Mesendoderm (in vitro differentiated cells): ENCODE measurements around the gene AQP1.

Experiments used
- DNase-seq: peaks from one replicate; pipeline ENCODE4 v3.0.0; 2013
- H2AK5ac ChIP-seq: 2 replicates; pipeline ENCODE4 v1.6.1; 2013; ENCODE audit warnings: low read length, inconsistent platforms
- H2BK120ac ChIP-seq: 2 replicates; pipeline ENCODE4 v1.6.1; 2013; ENCODE audit warnings: low read depth, mild to moderate bottlenecking, low read length, moderate library complexity, mixed read lengths
- H2BK15ac ChIP-seq: replicated peaks from 2 replicates; pipeline ENCODE4 v1.6.1; 2013; ENCODE audit warnings: low read depth, mild to moderate bottlenecking, moderate library complexity
- H2BK5ac ChIP-seq: 2 replicates; pipeline ENCODE4 v1.6.1; 2013; ENCODE audit warnings: low read length, inconsistent platforms
- H3K18ac ChIP-seq: 2 replicates; pipeline ENCODE4 v1.6.1; 2013; ENCODE audit warnings: mild to moderate bottlenecking, low read length, mixed read lengths
- H3K23ac ChIP-seq: one replicate; pipeline ENCODE4 v1.6.1; 2013; ENCODE audit warnings: low read length
- H3K27ac ChIP-seq: 2 replicates; pipeline ENCODE4 v1.5.1; 2013; ENCODE audit warnings: low read depth, mild to moderate bottlenecking, inconsistent platforms, low read length, moderate library complexity
- H3K27me3 ChIP-seq: 2 replicates; pipeline ENCODE4 v1.6.1; 2013; ENCODE audit warnings: low read length, control low read depth, mild to moderate bottlenecking, inconsistent platforms; ENCODE audit not compliant: insufficient read depth, poor library complexity
- H3K36me3 ChIP-seq: 2 replicates; pipeline ENCODE4 v1.6.1; 2013; ENCODE audit warnings: low read length, inconsistent platforms; ENCODE audit not compliant: control insufficient read depth, insufficient read depth
- H3K4ac ChIP-seq: one replicate; pipeline ENCODE4 v1.6.1; 2013; ENCODE audit warnings: low read depth, mild to moderate bottlenecking, low read length, moderate library complexity
- H3K4me1 ChIP-seq: 2 replicates; pipeline ENCODE4 v1.6.1; 2013; ENCODE audit warnings: low read depth, low read length, inconsistent platforms; ENCODE audit not compliant: control insufficient read depth
- H3K4me2 ChIP-seq: 2 replicates; pipeline ENCODE4 v1.6.1; 2013; ENCODE audit warnings: low read length
- H3K4me3 ChIP-seq: 2 replicates; pipeline ENCODE4 v1.5.1; 2013; ENCODE audit warnings: mild to moderate bottlenecking, low read length
- H3K56ac ChIP-seq: one replicate; pipeline ENCODE4 v1.6.1; 2013; ENCODE audit warnings: low read length
- H3K79me1 ChIP-seq: 2 replicates; pipeline ENCODE4 v1.6.1; 2013; ENCODE audit warnings: low read length, inconsistent platforms
- H3K79me2 ChIP-seq: 2 replicates; pipeline ENCODE4 v1.6.1; 2013; ENCODE audit warnings: mild to moderate bottlenecking, low read length; ENCODE audit not compliant: control insufficient read depth, insufficient read depth
- H3K9ac ChIP-seq: 2 replicates; pipeline ENCODE4 v1.6.1; 2013; ENCODE audit warnings: low read length, inconsistent platforms
- H4K5ac ChIP-seq: one replicate; pipeline ENCODE4 v1.6.1; 2013; ENCODE audit warnings: low read length
- H4K8ac ChIP-seq: one replicate; pipeline ENCODE4 v1.6.1; 2013; ENCODE audit warnings: low read depth, mild to moderate bottlenecking, control low read depth, low read length, moderate library complexity
- WGBS: extraction: QIAGEN DNeasy Blood & Tissue Kit; methylation state at CpG from one replicate; pipeline ENCODE4 v1.1.7; 2013; ENCODE audit warnings: low lambda C conversion rate, missing lambda C conversion rate; ENCODE audit not compliant: insufficient coverage; ENCODE audit errors: extremely low coverage; 5-methylcytosine and 5-hydroxymethylcytosine counted together

AQP1 gene

DNA sequence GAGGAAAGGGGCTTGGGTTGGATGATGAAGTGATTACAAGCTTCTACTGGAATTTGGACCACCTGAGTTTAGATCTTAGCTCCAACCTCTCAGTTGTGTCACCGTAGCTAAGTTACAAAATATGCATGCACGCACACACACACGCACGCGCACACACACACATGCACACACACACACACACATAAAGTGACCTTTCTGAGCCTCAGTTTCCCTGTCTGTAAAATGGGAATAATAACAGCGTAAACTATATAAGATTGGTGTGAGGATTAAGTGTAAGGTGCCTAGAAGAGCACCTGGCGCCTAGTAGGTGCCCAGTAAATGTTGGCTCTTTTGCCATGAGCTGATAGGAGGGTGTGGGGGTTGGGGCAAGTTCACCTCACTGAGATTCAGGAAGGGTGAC, 12.6 kb upstream of the AQP1 start:
- Histone ChIP-seq H3K79me1 (no peaks in the 10 kb centered on the region), H3K56ac (no peak overlapping the region), H3K27ac (no peak overlapping the region), H3K4me1 (peaks cover 12% of the 10 kb centered on the region), H3K36me3 (no peaks in the 10 kb centered on the region), H4K8ac (no peak overlapping the region), H3K4me2 (no peak overlapping the region), H2BK5ac (no peak overlapping the region), H3K79me2 (no peaks in the 10 kb centered on the region), H3K4ac (no peak overlapping the region), H3K18ac (no peak overlapping the region), H2BK15ac (no peak overlapping the region), H2AK5ac (no peak overlapping the region), H3K9ac (no peak overlapping the region), H3K27me3 (no peaks in the 10 kb centered on the region), H2BK120ac (no peak overlapping the region), H4K5ac (no peak overlapping the region), H3K4me3 (no peak overlapping the region), H3K23ac (no peak overlapping the region)
- WGBS: no CpG with 5 or more reads among the region's 7 CpGs
- DNase-seq: no peak

DNA sequence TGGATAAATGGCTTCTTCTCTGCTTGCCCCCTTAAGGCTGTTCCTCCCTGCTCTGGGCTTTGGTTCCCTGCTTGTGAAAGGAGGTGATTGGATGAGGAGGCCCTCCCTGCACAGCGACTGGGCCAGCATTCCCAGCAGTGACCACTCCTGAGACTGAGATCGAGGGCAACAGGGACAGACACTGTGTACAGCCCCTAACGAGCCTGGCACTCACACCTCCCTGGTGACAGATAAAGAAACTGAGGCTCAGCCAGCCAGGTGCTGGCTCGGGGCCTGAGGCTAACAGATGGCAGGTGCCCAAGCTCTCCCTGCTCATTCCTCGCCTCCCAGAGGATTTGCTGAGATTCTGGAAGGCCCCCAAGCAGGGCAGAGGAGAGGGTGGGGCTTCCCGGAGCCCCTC, 12.0 kb upstream of the AQP1 start:
- Histone ChIP-seq H3K36me3 (no peaks in the 10 kb centered on the region), H3K18ac (no peak overlapping the region), H3K79me1 (no peaks in the 10 kb centered on the region), H2AK5ac (no peak overlapping the region), H3K4ac (no peak overlapping the region), H3K9ac (no peak overlapping the region), H2BK15ac (no peak overlapping the region), H3K4me1 (peaks cover 12% of the 10 kb centered on the region), H2BK5ac (no peak overlapping the region), H2BK120ac (no peak overlapping the region), H3K4me2 (no peak overlapping the region), H3K23ac (no peak overlapping the region), H3K4me3 (no peak overlapping the region), H3K79me2 (no peaks in the 10 kb centered on the region), H4K8ac (no peak overlapping the region), H3K27me3 (no peaks in the 10 kb centered on the region), H3K27ac (no peak overlapping the region), H4K5ac (no peak overlapping the region), H3K56ac (no peak overlapping the region)
- WGBS: no CpG with 5 or more reads among the region's 6 CpGs
- no peak for DNase-seq

DNA sequence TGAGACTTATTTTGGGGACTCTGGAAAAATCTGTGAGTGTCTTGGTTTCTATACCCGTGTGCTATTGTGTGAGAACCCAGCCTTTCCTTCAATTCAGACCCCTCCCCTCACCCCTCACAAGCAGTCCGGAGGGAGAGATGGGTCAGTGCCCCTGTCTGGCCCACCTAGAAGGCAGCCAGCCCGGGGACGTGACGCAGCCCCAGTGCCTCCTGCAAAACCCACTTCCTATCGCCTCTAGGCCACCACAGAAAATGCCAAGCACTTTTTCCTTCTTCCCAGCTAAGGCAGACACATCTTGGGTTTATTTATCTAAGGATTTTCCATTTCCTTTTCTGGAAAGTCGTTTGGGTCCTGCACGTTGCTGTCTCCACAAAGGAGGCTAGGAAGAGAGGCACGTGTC, 11.6 kb upstream of the AQP1 start:
- WGBS: no CpG with 5 or more reads among the region's 9 CpGs

DNA sequence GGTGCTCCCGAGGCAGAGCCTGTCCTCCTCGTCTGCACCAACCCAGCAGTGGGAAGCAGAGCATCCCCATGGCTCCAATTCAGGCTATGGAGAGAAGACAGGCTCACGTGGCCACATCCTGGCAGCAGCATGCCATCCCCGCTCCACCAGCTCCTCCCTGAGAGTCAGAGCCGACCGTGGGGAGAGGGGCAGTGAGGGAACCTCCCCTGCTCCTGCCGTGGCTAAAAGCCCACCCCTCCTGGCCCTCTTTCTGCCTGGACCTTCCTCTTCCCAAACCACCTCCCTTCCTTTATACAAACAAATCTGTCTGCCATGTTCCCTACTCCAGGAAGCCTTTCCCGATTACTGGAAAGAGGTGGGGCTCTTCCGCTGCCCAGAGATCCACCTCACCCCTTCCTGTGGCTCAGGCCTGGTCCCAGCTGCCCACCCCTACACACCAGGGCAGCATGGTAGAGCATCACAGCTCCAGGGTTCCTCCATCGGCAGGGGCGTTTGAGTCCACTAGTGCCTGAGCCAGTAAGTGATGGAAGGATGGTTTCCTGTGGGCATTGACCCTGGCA, 10.8 kb upstream of the AQP1 start:
- Histone ChIP-seq H3K4ac (no peak overlapping the region), H3K4me3 (no peak overlapping the region), H3K9ac (no peak overlapping the region), H2AK5ac (no peak overlapping the region), H3K27me3 (no peaks in the 10 kb centered on the region), H3K79me2 (no peaks in the 10 kb centered on the region), H3K27ac (no peak overlapping the region), H2BK15ac (no peak overlapping the region), H3K4me2 (no peak overlapping the region), H3K23ac (no peak overlapping the region), H3K79me1 (no peaks in the 10 kb centered on the region), H4K5ac (no peak overlapping the region), H4K8ac (no peak overlapping the region), H2BK120ac (no peak overlapping the region), H3K4me1 (peaks cover 9% of the 10 kb centered on the region), H2BK5ac (no peak overlapping the region), H3K56ac (no peak overlapping the region), H3K18ac (no peak overlapping the region), H3K36me3 (no peaks in the 10 kb centered on the region)
- no peak for DNase-seq
- no CpG with 5 or more reads among the region's 11 CpGs for WGBS

More for the DNA sequence above, 11.6 kb upstream of the AQP1 start:
- Histone ChIP-seq H3K4me3 (no peak overlapping the region), H3K27ac (no peak overlapping the region), H2BK15ac (no peak overlapping the region), H3K79me2 (no peaks in the 10 kb centered on the region), H3K4ac (no peak overlapping the region), H3K23ac (no peak overlapping the region), H3K4me2 (no peak overlapping the region), H3K27me3 (no peaks in the 10 kb centered on the region), H2AK5ac (no peak overlapping the region), H4K5ac (no peak overlapping the region), H3K4me1 (peaks cover 12% of the 10 kb centered on the region), H3K56ac (no peak overlapping the region), H2BK120ac (no peak overlapping the region), H3K36me3 (no peaks in the 10 kb centered on the region), H3K79me1 (no peaks in the 10 kb centered on the region), H3K18ac (no peak overlapping the region), H4K8ac (no peak overlapping the region), H3K9ac (no peak overlapping the region), H2BK5ac (no peak overlapping the region)
- DNase-seq: no peak

DNA sequence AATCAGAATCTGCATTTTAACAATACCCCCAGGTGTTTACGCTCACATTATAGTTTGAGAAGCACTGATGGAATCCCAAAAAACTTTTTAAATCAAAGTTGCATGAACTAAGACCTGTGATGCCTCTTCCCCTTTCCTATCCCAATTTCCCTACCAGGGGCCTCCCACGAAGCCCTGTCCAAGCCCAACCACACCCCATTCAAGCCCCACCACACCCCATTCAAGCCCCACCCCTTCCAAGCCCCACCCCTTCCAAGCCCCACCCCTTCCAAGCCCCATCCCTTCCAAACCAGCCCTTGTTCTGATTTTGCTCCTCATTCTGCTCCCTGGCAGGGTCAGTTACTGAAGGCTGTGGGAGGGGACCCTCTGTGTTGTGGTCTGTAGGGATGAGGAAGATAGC, 9.8 kb upstream of the AQP1 start:
- H3K79me2 ChIP-seq: no peaks in the 10 kb centered on the region
- no peaks in the 10 kb centered on the region for H3K79me1 ChIP-seq
- no peak overlapping the region for H3K27ac ChIP-seq
- H3K4me3 ChIP-seq: no peak overlapping the region
- H2AK5ac ChIP-seq: no peak overlapping the region
- H3K9ac ChIP-seq: no peak overlapping the region
- H2BK120ac ChIP-seq: no peak overlapping the region
- H4K8ac ChIP-seq: no peak overlapping the region
- no CpG with 5 or more reads among the region's 2 CpGs for WGBS
- H3K4me2 ChIP-seq: no peak overlapping the region
- no peak for DNase-seq
- no peak overlapping the region for H2BK5ac ChIP-seq
- H3K18ac ChIP-seq: no peak overlapping the region
- peaks cover 3% of the 10 kb centered on the region for H3K4me1 ChIP-seq
- H4K5ac ChIP-seq: no peak overlapping the region
- no peak overlapping the region for H3K23ac ChIP-seq
- H2BK15ac ChIP-seq: no peak overlapping the region
- no peaks in the 10 kb centered on the region for H3K36me3 ChIP-seq
- H3K56ac ChIP-seq: no peak overlapping the region
- H3K4ac ChIP-seq: no peak overlapping the region
- no peaks in the 10 kb centered on the region for H3K27me3 ChIP-seq

DNA sequence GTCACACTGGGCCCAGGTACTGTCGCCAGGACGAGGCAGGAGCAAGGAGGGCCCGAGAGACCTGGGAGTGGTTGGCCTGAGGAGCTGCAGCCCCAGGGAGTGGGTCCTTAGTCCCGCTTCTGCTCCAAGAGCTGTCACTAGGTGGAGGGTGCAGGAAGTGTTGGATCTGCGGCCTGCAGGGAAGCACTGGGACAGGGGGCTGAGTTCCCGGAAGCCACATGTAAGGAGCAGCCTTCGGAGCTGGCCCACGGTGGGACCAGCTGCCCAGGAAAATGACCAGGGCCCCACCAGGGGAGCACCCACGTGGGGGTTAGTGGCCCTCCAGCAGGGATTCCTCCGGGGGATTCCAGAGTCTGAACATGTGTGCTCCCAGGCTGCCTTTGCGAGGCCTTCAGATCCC, 9.2 kb upstream of the AQP1 start:
- no peaks in the 10 kb centered on the region for H3K79me1 ChIP-seq
- H3K27me3 ChIP-seq: no peaks in the 10 kb centered on the region
- H2BK5ac ChIP-seq: no peak overlapping the region
- no peak overlapping the region for H2BK120ac ChIP-seq
- no peak overlapping the region for H4K8ac ChIP-seq
- no peak overlapping the region for H4K5ac ChIP-seq
- no peak overlapping the region for H2BK15ac ChIP-seq
- H3K9ac ChIP-seq: no peak overlapping the region
- H3K4me1 ChIP-seq: no peaks in the 10 kb centered on the region
- no peak overlapping the region for H2AK5ac ChIP-seq
- H3K36me3 ChIP-seq: no peaks in the 10 kb centered on the region
- H3K23ac ChIP-seq: no peak overlapping the region
- H3K56ac ChIP-seq: no peak overlapping the region
- H3K18ac ChIP-seq: no peak overlapping the region
- no peak overlapping the region for H3K27ac ChIP-seq
- WGBS: no CpG with 5 or more reads among the region's 11 CpGs
- H3K4ac ChIP-seq: no peak overlapping the region
- H3K79me2 ChIP-seq: no peaks in the 10 kb centered on the region
- no peak overlapping the region for H3K4me2 ChIP-seq
- no peak overlapping the region for H3K4me3 ChIP-seq
- DNase-seq: no peak
